DMS79 (cell line): ENCODE results near the gene KLF7.
A peak's percentile ranks its signal among the peaks of the same experiment; 100 is the strongest.

ENCODE experiments used
- DNase-seq: peaks from one replicate; lab custom pipeline; 2025; lab: John Stamatoyannopoulos, UW

Gene KLF7

GRCh38 chr2:207148020-207148419, 17.7 kb downstream of the KLF7 start:
- no peak for DNase-seq

DNA sequence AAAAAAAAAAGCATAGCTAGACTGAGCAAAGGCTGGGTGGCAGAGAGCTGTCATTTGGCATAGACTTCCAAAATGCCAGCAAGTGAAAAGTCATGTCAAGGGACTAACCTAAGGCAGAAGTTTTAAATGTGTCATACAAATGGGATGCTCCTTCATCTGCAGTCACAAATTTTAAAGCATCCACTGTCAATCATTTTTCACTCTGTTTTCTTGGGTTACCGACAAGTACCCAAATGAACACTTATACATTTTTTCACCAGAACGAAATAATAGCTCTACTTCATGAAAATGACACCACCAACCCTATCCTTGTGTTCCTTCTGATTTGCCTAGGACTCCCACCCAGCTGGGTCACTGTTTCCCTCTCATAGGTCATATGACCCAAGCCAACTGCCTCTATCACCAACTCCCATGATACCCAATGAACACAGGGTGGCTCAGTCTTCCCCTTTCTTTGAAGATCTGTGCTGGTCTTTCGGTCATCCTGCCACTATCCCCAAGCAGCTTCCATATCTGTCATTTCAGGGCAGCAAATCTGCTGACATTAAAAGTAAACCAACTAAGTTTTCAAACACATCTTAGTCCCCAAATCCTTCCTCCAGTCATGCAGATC, 21.5 kb downstream of the KLF7 start:
- peak; percentile 81 for DNase-seq

GRCh38 chr2:207143215-207144172, 22.3 kb downstream of the KLF7 start:
- DNase-seq: peak; percentile 97

- no peak for DNase-seq
Observed at GRCh38 chr2:207142461-207142860, 23.3 kb downstream of the KLF7 start.

DNA sequence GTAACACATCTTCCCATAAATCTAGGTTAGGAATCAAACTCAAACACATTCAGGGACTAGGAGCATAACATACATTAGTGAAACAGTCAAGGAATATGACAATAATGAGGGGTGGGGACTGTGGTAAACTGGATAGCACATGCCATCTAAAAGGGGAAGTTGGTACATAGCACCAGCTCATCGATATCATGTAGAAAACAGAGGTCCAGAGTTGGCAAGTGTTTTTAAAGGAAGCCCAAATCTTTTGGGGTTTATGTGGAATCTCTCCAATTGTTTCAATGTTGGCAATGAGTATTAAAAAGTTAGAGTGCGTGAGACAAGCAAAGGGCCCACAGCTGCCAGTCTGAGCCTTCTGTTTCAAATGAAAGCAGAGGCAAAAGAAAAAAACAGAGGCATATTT, 24.4 kb downstream of the KLF7 start:
- DNase-seq: no peak

DNA sequence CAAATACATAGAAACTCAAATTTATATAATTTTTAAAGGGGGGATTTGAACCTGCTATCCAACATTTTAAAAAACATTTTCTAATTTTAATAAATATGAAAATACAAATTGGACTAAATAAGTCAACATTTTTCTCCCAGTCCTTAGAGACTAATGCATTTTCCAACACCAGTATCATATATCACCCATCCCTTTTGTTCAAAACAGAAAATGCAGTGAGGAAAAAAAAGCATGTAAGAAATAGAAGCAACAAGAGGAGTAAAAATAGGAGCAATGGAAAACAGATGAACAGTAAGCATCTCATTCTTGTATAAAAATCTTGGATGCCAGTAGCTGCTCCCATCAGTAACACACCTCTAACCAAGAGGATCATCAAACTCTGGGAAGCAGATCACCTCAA, 25.5 kb downstream of the KLF7 start:
- no peak for DNase-seq

DNA sequence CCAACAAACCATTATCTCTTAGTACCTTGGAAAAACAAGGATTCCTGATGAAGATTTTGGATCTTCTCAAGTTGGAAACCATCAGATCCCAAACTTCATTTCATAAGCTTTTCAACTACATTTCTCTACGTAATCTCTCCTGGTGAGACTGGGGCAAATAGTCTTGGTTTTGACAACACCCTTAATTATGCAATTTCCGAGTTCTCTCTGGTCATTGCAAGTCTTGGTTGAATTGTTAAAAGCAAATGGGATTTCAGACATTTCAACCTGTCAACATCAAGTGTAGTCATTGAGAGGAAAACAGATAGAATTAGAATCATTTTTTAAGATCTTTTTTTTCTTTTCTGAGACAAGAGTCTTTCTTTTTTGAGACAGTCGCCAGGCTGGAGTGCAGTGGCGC, 26.2 kb downstream of the KLF7 start:
- no peak for DNase-seq

DNA sequence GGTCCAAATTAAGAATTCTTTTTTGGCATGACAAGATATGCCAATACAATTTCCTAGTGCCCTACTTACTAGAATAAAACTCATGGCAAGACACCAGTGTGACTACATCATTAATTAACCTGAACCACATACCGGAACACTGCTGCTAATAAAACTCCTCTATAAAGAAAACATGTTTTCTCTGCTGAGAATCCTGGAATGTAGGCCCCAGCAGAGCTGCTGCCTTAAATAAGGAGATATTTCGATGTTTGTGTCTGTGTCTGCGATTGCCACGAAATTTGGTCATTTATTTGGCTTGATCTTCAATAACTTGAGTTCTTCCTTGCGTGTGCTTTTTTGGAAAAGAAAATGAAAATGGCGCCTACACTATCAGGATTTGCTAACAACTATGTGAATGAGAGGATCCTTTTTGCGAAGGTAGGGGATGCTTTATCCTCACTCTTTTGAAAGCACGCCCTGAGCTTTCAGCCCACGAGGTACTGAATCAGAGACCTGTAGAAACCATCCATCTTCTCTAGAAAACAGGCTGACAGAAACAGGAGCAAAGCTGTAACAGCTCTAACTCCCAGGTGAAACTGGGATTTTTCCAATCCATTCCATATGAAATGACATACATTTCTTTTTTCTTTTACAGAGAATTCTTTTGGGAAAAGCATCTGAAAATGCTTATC, 27.0 kb downstream of the KLF7 start:
- no peak for DNase-seq

DNA sequence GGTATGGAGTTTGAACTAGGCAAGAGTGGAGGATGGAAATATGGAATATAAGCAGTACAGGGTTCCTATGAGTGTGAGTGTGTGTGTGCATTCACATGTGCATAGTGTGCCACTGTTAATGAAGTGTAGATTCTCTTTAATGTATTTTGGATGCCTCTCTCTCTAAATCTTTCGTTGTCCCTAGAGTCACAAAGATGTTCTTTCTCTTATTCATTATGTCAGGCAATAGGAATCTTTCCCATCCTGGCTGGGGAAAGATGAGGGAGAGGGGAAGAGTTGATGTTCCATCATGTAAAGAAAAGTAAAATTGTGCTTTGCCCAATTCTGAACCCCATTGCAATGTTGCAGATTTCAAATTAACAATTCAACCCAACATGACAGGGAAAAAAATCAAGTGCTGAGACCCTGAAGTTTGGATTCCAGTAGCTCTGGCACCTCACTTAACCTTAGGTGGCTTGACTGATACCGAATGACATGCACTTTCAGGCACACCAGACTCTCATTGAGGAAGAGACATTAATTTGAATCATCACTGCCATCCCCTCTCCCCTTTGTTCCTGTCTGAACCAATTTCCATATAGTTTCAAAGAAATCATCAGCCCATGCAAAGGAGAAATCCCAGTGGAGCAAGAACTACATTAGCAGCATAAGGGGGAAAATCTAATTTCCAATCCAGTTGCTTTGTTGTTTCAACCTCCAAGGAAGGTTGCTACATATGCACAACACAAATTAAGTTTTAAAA, 28.0 kb downstream of the KLF7 start:
- DNase-seq: no peak

- no peak for DNase-seq
Observed at GRCh38 chr2:207136874-207137273, 28.9 kb downstream of the KLF7 start.

DNA sequence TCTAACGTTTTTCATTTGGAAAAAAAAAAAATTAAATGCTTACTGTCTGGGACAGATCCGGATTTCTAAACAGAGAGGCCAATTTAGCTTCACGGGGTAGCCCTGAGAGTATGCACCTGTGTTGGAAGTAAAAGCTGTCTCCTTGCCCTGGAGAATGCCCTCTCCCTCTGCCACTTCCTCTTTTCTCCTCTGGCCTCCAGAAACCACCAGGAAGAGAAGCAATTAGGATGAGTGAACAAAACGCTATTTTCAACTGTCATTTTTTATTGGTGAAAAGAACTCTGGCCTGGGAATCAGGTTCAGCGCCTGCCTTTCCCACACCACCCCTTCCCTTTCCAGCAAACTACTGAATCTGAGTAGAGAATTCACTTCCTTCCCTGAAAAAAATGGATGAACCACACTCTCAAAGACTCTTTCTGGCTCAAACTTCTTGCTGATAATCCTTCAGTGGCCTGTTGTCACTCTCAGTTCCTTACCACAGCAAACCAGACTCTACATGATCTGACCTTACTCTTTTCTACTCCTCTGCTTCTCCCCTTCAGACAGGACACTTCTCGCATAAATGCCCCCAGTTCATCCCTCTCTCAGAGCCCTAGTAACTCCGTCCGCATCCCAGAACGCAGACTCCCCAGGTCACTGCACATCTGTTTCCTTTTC, 29.8 kb downstream of the KLF7 start:
- DNase-seq: no peak

GRCh38 chr2:207135340-207135739, 30.4 kb downstream of the KLF7 start:
- DNase-seq: no peak

DNA sequence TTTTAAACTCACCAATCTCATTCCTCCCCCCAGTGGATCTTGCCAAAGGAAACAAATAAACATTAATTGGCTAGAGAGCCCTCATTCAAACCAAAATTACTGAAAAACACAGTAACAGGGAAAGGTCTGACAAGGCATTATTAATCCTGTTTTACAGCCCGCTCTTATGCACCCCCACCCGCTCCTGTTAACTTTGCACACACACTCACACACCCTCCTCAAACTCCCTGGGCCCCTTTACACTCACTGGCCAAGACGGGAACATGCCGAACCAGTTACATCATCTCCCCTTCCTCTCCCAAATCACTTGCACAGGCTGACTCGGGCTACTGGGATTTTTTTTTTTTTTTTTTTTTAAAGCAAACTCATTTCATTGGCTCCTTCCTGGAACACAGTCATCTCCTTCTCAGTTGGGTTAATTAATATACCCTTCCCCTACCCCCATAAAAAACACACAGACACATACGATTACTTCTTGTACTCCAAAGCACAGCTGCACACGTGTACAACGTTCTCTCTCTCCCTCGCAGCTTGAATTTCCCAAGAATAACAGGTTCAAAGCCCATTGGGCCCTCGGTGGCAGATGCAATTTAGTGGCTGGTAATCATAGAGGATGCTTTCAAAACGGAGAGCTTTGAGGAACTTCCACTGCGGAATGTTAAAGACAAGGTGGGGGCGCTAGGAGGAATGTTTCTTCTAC, 31.8 kb downstream of the KLF7 start:
- DNase-seq: peak; percentile 92

GRCh38 chr2:207133458-207133819, 32.3 kb downstream of the KLF7 start:
- DNase-seq: peak; percentile 92

- no peak for DNase-seq
Observed at GRCh38 chr2:207132019-207132418, 33.7 kb downstream of the KLF7 start.

GRCh38 chr2:207131594-207131993, 34.2 kb downstream of the KLF7 start:
- DNase-seq: no peak

DNA sequence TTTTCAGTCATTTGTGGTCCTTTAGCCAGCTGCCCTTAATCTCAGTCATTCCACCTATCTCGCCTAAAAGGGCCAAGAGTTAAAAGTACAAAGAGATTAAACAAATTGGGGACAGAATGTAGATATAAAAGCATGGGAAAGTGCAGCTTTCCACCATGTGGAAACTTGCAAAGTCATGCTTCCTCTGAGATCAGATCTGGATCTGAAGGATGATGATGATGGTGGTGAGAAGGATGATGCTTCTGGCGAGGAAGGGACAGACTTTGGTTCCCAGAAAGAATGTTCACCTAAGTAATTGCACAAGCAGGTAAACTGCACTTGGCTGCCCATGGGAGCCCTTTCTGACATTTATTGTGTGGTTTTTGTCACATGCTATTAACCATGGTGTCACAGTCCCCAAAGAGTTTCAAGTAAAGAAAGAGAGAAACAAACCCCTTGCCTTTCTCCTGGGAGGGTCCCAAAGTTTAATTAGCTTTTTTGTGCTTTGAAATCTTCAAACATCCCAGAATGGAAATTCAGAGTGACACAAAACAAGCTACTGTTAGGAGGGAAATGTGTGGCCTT, 34.7 kb downstream of the KLF7 start:
- DNase-seq: no peak

DNA sequence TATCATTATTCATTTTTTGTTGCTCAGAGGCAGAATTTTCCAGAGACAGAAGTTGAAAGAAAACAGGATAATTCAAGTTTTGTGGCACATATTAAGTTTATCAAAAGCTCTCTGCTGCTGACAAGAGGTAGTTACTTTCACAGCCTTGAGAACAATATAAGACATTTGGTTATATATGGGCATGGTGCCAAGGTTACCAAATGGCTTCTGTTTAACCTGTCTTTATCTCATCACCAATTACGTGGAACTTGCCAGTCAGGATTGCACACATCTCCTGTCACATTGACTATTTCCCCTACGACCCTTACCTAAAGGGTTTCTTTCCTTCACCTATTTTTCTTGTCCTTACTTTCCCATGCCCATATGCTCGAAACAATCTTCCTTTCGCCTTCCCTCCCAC, 35.9 kb downstream of the KLF7 start:
- DNase-seq: no peak

DNA sequence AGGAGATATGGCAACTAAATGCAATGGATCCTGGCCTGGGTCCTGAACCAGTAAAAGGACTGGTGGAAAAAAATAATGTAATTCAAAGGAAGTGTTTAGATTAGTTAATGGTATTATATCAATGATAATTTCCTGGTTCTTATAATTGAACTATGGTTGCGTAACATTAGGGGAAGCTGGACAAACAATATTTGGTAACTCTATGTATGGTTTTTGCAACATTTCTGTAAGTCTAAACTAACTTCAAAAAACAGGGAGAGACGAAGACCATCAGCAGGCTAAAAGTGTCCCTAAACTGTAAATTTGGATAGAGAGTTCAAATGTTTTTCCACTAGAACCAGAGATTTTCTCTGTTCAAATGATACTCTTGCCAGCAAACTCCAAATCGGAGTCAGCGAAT, 36.9 kb downstream of the KLF7 start:
- DNase-seq: no peak

DNA sequence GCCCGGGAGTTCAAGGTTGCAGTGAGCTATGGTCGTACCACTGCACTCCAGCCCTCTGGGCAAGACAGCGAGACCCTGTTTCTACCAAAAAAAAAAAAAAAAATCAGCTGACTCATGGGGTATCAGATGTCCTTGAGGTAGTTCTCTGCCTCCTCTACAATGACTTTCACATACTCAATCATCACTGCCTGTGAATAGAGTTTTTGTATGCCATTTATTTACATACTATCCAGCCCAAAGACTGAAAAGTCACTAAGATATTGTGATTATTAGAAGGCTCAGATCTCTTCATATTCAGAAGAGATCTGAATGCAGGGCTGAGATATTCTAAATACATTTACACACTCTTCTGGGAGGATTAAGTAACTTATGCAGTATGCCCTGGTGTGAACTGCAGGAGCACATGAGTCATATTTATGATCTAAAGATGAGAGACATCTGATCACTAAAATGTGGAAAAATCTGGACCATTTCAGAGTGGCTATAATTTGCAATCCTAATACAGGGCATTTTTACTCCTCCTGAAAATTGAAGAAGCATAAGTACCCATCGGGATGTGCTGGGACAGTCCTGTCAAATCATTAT, 38.9 kb downstream of the KLF7 start:
- no peak for DNase-seq
